ENCODE results near the gene PHC2. TPM values are rescaled to one million over a fixed set of nuclear protein-coding genes. Genes with fewer than 3 reads are reported as not detected.

PHC2 gene
- total and polyA plus RNA-seq, 3 donors from 2014 or later: 121 to 178 (median 130) TPM

- TF ChIP-seq CTCF (IDR thresholded peaks at IDR 0.05): no peak
- no peak for TF ChIP-seq POLR2A (IDR thresholded peaks at IDR 0.05)
- Histone ChIP-seq H3K4me3 (no peak overlapping the region), H3K36me3 (ENCODE audit: low read depth, missing control alignments) (no peaks in the 10 kb centered on the region), H3K27me3 (no peaks in the 10 kb centered on the region), H3K4me1 (peaks cover 5% of the 10 kb centered on the region), H3K9me3 (no peaks in the 10 kb centered on the region), H3K27ac (no peak overlapping the region)
- 82 to 92% methylated on average over 6 of the region's 6 CpGs for WGBS, 2 donors
- intact Hi-C loops (cut with DNase I; ENCODE audit: low total_unique reads): no loop called here
- no peak for DNase-seq
Observed at GRCh38 chr1:33445108-33445507, 14.2 kb upstream of the PHC2 start.

DNA sequence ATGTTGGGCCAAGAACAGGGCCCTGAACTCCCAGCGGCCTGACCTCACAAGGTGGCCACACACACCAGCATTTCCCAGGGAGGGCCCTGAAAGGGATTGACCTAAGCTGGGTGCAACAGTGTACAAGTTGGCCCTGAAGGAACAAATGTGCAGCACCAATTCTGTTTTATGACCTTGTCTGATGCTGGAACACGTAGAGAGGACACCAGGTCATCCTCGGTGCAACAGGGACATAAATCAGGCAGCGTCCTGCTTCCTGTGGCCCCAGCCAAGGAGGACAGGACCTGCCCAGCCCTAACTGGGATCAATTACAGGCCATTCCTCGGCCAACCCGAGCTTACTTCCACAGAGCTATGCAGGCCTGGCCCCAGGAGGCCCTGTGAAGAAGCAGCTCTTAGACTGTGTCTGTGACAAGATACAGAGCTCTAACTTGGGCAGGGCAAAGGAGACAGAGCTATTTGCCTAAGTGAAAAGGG, 12.8 kb upstream of the PHC2 start:
- Histone ChIP-seq H3K27ac (no peak overlapping the region), H3K4me1 (peaks cover 5% of the 10 kb centered on the region), H3K36me3 (ENCODE audit: low read depth, missing control alignments) (no peaks in the 10 kb centered on the region), H3K4me3 (no peak overlapping the region), H3K9me3 (no peaks in the 10 kb centered on the region), H3K27me3 (no peaks in the 10 kb centered on the region)
- TF ChIP-seq POLR2A (IDR thresholded peaks at IDR 0.05): no peak
- TF ChIP-seq CTCF (IDR thresholded peaks at IDR 0.05): no peak
- 32 to 33% methylated on average over 6 of the region's 6 CpGs for WGBS, 2 donors
- no peak for DNase-seq
- intact Hi-C loops (cut with DNase I; ENCODE audit: low total_unique reads): no loop called here

DNA sequence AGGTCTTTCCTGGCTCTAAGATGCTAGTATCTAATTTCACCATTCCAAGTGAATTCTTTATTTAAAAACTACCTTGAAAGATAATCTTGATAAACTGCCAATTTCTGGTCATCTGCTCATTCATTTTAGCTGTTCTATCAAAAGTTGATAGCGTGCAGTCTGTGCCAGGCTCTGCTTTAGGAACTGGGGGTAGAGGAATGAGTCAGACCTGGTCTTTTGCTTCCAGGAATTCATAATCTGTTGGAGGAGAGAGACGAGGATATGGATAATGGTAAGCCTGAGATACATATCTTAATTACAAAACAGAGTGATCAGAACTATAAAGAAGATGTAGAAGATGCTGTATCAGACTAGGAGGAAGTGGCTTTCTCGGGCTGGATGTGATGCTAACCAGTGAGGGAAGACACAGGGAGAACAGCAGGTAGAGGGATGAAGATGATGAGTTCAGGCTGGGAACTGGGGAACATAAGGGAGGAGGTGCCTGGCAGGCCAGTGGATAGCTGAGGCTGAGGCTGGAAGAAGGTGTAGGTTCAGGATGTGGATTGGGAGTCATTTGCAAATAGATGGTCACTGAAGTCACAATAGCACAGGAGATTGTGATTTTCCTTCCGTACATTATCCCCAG, 12.3 kb upstream of the PHC2 start:
- Histone ChIP-seq H3K27ac (no peak overlapping the region), H3K4me3 (no peak overlapping the region), H3K4me1 (peaks cover 5% of the 10 kb centered on the region), H3K9me3 (no peaks in the 10 kb centered on the region), H3K27me3 (no peaks in the 10 kb centered on the region), H3K36me3 (ENCODE audit: low read depth, missing control alignments) (no peaks in the 10 kb centered on the region)
- intact Hi-C loops (cut with DNase I; ENCODE audit: low total_unique reads): no loop called here
- no peak for TF ChIP-seq CTCF (IDR thresholded peaks at IDR 0.05)
- TF ChIP-seq POLR2A (IDR thresholded peaks at IDR 0.05): no peak
- DNase-seq: no peak
- WGBS, 2 donors: 56 to 68% methylated on average over 4 of the region's 4 CpGs

GRCh38 chr1:33442141-33442540, 11.2 kb upstream of the PHC2 start:
- intact Hi-C loops (cut with DNase I; ENCODE audit: low total_unique reads): no loop called here
- H3K4me3 ChIP-seq: no peak overlapping the region
- H3K27ac ChIP-seq: no peak overlapping the region
- WGBS, 2 donors: 88 to 92% methylated on average over 1 of the region's 1 CpG
- H3K4me1 ChIP-seq: peaks cover 5% of the 10 kb centered on the region
- no peaks in the 10 kb centered on the region for H3K27me3 ChIP-seq
- TF ChIP-seq CTCF (IDR thresholded peaks at IDR 0.05) (no peak), POLR2A (IDR thresholded peaks at IDR 0.05) (no peak)
- H3K36me3 ChIP-seq (ENCODE audit: low read depth, missing control alignments): no peaks in the 10 kb centered on the region
- DNase-seq: no peak
- no peaks in the 10 kb centered on the region for H3K9me3 ChIP-seq
